HEK293 (cell line): Measurements from ENCODE around the gene AMOTL1.

ENCODE experiments used
- CTCF ChIA-PET: fragments of 350-600 bp; formaldehyde crosslinking; extraction: SDS; loops from one replicate; lab custom pipeline; 2021; ENCODE audit warnings: antibody characterized with exemption; lab: Yijun Ruan, JAX
- POLR2A ChIA-PET: fragments of 300-600 bp; formaldehyde crosslinking; extraction: SDS; loops from one replicate; lab custom pipeline; 2020; ENCODE audit warnings: antibody characterized with exemption, inconsistent platforms; lab: Yijun Ruan, JAX
- H3K27ac ChIP-seq: fragments of 200-500 bp; sonication (Bioruptor generic); 2 replicates; pipeline ENCODE4 v1.5.1; 2014; ENCODE audit warnings: low read depth, low read length, control low read depth, inconsistent platforms; ENCODE audit errors: extremely low read depth
- H3K36me3 ChIP-seq, 2 experiments: fragments of 200-500 bp in 1 of 2; sonication (Bioruptor generic) in 1 of 2; 1 replicate in 1 of 2; 2 replicates in 1 of 2; pipeline ENCODE4 v1.5.1; 2014 to 2017; ENCODE audit warnings: inconsistent platforms in 2 of 2, low read length in 2 of 2; ENCODE audit not compliant: control insufficient read depth in 2 of 2, insufficient read depth in 1 of 2
- H3K4me1 ChIP-seq: fragments of 200-500 bp; sonication (Bioruptor generic); 2 replicates; pipeline ENCODE4 v1.5.1; 2014; ENCODE audit warnings: mild to moderate bottlenecking, low read length, inconsistent platforms; ENCODE audit not compliant: control insufficient read depth, insufficient read depth
- H3K4me3 ChIP-seq: 2 replicates; pipeline ENCODE4 v1.5.1; 2011; ENCODE audit warnings: low read depth, mild to moderate bottlenecking, control low read depth, low read length, moderate library complexity
- H3K9me3 ChIP-seq: fragments of 200-500 bp; sonication (Bioruptor generic); 2 replicates; pipeline ENCODE4 v1.5.1; 2014; ENCODE audit warnings: low read depth, low read length, inconsistent platforms; ENCODE audit not compliant: control insufficient read depth, insufficient read depth
- GFI1B ChIP-seq: fragments of 450-650 bp; formaldehyde crosslinking; IDR thresholded peaks from 2 replicates; pipeline ENCODE4 v1.5.1; 2016; ENCODE audit warnings: missing biosample characterization, missing genetic modification characterization
- HIC1 ChIP-seq: fragments of 450-650 bp; formaldehyde crosslinking; IDR thresholded peaks from 2 replicates; pipeline ENCODE4 v1.5.1; 2016; ENCODE audit warnings: missing biosample characterization, missing genetic modification characterization
- HOXC10 ChIP-seq: sonication (generic); formaldehyde crosslinking; IDR thresholded peaks from 2 replicates; pipeline ENCODE4 v1.8.1; 2023; ENCODE audit warnings: mild to moderate bottlenecking, missing genetic modification reagents
- HOXD13 ChIP-seq: sonication (generic); formaldehyde crosslinking; IDR thresholded peaks from 2 replicates; pipeline ENCODE4 v1.8.0; 2022; ENCODE audit warnings: missing genetic modification reagents, borderline replicate concordance
- MYNN ChIP-seq: fragments of 450-650 bp; formaldehyde crosslinking; IDR thresholded peaks from 2 replicates; pipeline ENCODE4 v1.5.1; 2016; ENCODE audit warnings: missing biosample characterization, missing genetic modification characterization, borderline replicate concordance
- SETDB1 ChIP-seq: IDR thresholded peaks from one replicate; pipeline ENCODE4 v1.6.1; 2017; ENCODE audit warnings: mild to moderate bottlenecking, low read length, moderate library complexity, mixed read lengths; ENCODE audit not compliant: insufficient read length
- TCF7L2 ChIP-seq: IDR thresholded peaks from 2 replicates; pipeline ENCODE4 v1.6.1; 2011; ENCODE audit warnings: low read depth, mild to moderate bottlenecking, inconsistent platforms, low read length, moderate library complexity, borderline replicate concordance
- TRIM28 ChIP-seq: IDR thresholded peaks from 2 replicates; pipeline ENCODE4 v1.6.1; 2011; ENCODE audit warnings: low read length, control low read depth, borderline replicate concordance
- ZBTB20 ChIP-seq: fragments of 450-650 bp; formaldehyde crosslinking; IDR thresholded peaks from 2 replicates; pipeline ENCODE4 v1.5.1; 2016; ENCODE audit warnings: missing biosample characterization, missing genetic modification characterization
- ZBTB8A ChIP-seq: fragments of 450-650 bp; formaldehyde crosslinking; IDR thresholded peaks from 2 replicates; pipeline ENCODE4 v1.5.1; 2016; ENCODE audit warnings: missing biosample characterization, missing genetic modification characterization
- ZFP69B ChIP-seq: fragments of 450-650 bp; formaldehyde crosslinking; IDR thresholded peaks from 2 replicates; pipeline ENCODE4 v1.5.1; 2016; ENCODE audit warnings: missing biosample characterization, missing genetic modification characterization
- ZNF121 ChIP-seq: fragments of 450-650 bp; formaldehyde crosslinking; IDR thresholded peaks from 2 replicates; pipeline ENCODE4 v1.5.1; 2016; ENCODE audit warnings: missing biosample characterization, missing genetic modification characterization
- ZNF132 ChIP-seq: fragments of 450-650 bp; formaldehyde crosslinking; IDR thresholded peaks from 2 replicates; pipeline ENCODE4 v1.5.1; 2017; ENCODE audit warnings: missing biosample characterization, missing genetic modification characterization, borderline replicate concordance
- ZNF169 ChIP-seq: fragments of 450-650 bp; formaldehyde crosslinking; IDR thresholded peaks from 2 replicates; pipeline ENCODE4 v1.5.1; 2016; ENCODE audit warnings: missing biosample characterization, missing genetic modification characterization
- ZNF248 ChIP-seq: fragments of 450-650 bp; formaldehyde crosslinking; IDR thresholded peaks from 2 replicates; pipeline ENCODE4 v1.5.1; 2017; ENCODE audit warnings: missing biosample characterization, missing genetic modification characterization
- ZNF266 ChIP-seq: fragments of 450-650 bp; formaldehyde crosslinking; IDR thresholded peaks from 2 replicates; pipeline ENCODE4 v1.5.1; 2016; ENCODE audit warnings: missing biosample characterization, missing genetic modification characterization, low read depth
- ZNF311 ChIP-seq: fragments of 450-650 bp; formaldehyde crosslinking; IDR thresholded peaks from 2 replicates; pipeline ENCODE4 v1.5.1; 2017; ENCODE audit warnings: missing biosample characterization, missing genetic modification characterization, borderline replicate concordance
- ZNF341 ChIP-seq: fragments of 450-650 bp; formaldehyde crosslinking; IDR thresholded peaks from 2 replicates; pipeline ENCODE4; 2016; ENCODE audit warnings: low read depth, missing biosample characterization, missing genetic modification characterization
- ZNF501 ChIP-seq: fragments of 450-650 bp; formaldehyde crosslinking; IDR thresholded peaks from 2 replicates; pipeline ENCODE4 v1.5.1; 2016; ENCODE audit warnings: missing biosample characterization, missing genetic modification characterization
- ZNF514 ChIP-seq: fragments of 450-650 bp; formaldehyde crosslinking; IDR thresholded peaks from 2 replicates; pipeline ENCODE4 v1.5.1; 2016; ENCODE audit warnings: missing biosample characterization, missing genetic modification characterization
- ZNF561 ChIP-seq: fragments of 450-650 bp; IDR thresholded peaks from 2 replicates; pipeline ENCODE4 v1.5.1; 2018; ENCODE audit warnings: missing biosample characterization, missing genetic modification characterization, borderline replicate concordance
- ZNF621 ChIP-seq: fragments of 450-650 bp; formaldehyde crosslinking; IDR thresholded peaks from 2 replicates; pipeline ENCODE4 v1.5.1; 2017; ENCODE audit warnings: missing biosample characterization, missing genetic modification characterization
- ZNF830 ChIP-seq: fragments of 450-650 bp; IDR thresholded peaks from 2 replicates; pipeline ENCODE4 v1.5.0; 2018; ENCODE audit warnings: missing biosample characterization, missing genetic modification characterization, low read depth, mild to moderate bottlenecking, moderate library complexity
- TF ChIP-seq, protein P1 (sequence below): fragments of 450-650 bp; formaldehyde crosslinking; IDR thresholded peaks from 2 replicates; pipeline ENCODE4 v1.5.1; 2017; ENCODE audit warnings: missing biosample characterization, mild to moderate bottlenecking, missing genetic modification characterization, moderate library complexity
- TF ChIP-seq, protein P2 (sequence below): fragments of 450-650 bp; formaldehyde crosslinking; IDR thresholded peaks from 2 replicates; pipeline ENCODE4 v1.5.1; 2016; ENCODE audit warnings: missing biosample characterization, missing genetic modification characterization

The AMOTL1 gene

DNA sequence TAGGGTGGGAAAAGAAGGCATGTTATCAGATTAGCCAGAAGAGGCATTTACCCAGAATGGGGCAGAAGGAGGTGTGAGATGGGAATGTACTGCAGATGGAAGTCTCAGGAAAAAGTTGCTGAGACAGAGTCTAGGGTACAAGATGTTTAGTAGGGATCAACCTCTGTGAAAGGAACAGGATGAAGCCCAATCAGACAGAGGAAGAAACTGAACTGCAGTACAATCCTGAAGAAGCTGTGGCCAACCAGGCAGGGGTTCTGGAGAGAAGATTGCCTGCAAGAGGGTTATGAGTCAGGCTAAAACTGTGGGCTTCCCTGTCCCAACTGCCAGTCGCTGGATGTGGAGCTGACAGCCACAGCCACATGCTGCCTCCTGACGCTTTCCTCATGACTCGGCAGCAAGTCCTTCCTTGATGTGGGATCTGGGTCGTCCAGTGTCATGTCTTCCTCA lies 141.2 kb downstream of the AMOTL1 start:
- POLR2A ChIA-PET: no interaction called here
- no peak overlapping the region for H3K27ac ChIP-seq
- TF ChIP-seq TRIM28 (no peak), ZNF501 (tag by site-specific recombination) (no peak), MYNN (tag by site-specific recombination) (no peak), ZBTB20 (tag by site-specific recombination) (no peak)
- CTCF ChIA-PET: interaction anchor here (1.1 kb wide), 1 partner anchor 11 kb away, joined by 3 read pairs; no protein-coding TSS in a partner anchor
- no peaks in the 10 kb centered on the region for H3K36me3 ChIP-seq
- H3K4me3 ChIP-seq: no peak overlapping the region
- H3K9me3 ChIP-seq: no peaks in the 10 kb centered on the region
- H3K4me1 ChIP-seq: no peaks in the 10 kb centered on the region

DNA sequence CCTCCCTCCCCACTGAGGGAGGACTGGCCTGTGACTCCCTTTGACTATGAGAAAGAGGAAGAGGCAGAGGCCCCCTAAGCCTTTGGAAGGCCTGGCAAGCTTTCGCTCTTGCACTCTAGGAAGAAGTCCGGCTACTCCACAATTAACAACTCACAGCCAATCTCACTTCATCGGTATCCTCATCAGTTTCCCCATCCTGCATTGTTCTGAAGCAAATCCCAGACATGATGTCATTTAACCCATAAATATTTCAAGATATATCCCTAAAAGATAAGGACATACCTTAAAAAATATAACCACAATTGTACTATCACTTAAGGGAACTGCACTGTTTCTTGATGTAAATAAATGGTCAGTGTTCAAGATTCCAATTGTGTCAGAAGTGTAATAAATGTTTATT lies 142.1 kb downstream of the AMOTL1 start:
- H3K36me3 ChIP-seq: no peaks in the 10 kb centered on the region
- ChIA-PET CTCF (interaction anchor here (2.4 kb wide), 1 partner anchor 287 kb away, joined by 9 read pairs; no protein-coding TSS in a partner anchor), POLR2A (no interaction called here)
- H3K4me3 ChIP-seq: no peak overlapping the region
- no peak overlapping the region for H3K27ac ChIP-seq
- no peak for TF ChIP-seq HOXC10 (CRISPR knock-in tag)
- TF ChIP-seq, protein P1, sequence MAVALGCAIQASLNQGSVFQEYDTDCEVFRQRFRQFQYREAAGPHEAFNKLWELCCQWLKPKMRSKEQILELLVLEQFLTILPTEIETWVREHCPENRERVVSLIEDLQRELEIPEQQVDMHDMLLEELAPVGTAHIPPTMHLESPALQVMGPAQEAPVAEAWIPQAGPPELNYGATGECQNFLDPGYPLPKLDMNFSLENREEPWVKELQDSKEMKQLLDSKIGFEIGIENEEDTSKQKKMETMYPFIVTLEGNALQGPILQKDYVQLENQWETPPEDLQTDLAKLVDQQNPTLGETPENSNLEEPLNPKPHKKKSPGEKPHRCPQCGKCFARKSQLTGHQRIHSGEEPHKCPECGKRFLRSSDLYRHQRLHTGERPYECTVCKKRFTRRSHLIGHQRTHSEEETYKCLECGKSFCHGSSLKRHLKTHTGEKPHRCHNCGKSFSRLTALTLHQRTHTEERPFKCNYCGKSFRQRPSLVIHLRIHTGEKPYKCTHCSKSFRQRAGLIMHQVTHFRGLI (tag by site-specific recombination): no peak
- TF ChIP-seq SETDB1: no peak
- H3K9me3 ChIP-seq: no peaks in the 10 kb centered on the region
- H3K4me1 ChIP-seq: no peaks in the 10 kb centered on the region

DNA sequence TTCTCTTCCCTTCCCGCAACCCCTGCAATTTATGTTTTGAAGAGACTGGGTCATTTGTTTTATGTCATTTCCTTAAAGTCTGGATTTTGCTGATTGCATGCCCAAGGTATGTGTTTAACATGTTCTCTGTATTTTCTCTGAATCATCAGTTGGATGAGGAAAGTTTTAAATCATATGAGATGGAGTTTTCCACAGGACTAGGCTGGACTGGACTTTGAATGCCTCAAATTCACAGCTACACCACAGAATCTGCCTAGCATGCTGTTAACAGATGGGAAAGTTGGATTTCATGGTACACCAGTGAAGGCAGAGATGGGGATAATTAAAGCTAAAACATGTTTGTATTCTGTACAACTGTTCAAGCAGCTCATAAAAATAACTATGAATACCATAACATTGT lies 142.6 kb downstream of the AMOTL1 start:
- Histone ChIP-seq H3K36me3 (no peaks in the 10 kb centered on the region), H3K4me1 (no peaks in the 10 kb centered on the region), H3K9me3 (no peaks in the 10 kb centered on the region), H3K4me3 (no peak overlapping the region), H3K27ac (no peak overlapping the region)
- POLR2A ChIA-PET: no interaction called here
- no peak for TF ChIP-seq ZFP69B
- TF ChIP-seq ZNF266 (tag by site-specific recombination): no peak
- TF ChIP-seq ZNF169 (tag by site-specific recombination): no peak
- TF ChIP-seq, protein P2, sequence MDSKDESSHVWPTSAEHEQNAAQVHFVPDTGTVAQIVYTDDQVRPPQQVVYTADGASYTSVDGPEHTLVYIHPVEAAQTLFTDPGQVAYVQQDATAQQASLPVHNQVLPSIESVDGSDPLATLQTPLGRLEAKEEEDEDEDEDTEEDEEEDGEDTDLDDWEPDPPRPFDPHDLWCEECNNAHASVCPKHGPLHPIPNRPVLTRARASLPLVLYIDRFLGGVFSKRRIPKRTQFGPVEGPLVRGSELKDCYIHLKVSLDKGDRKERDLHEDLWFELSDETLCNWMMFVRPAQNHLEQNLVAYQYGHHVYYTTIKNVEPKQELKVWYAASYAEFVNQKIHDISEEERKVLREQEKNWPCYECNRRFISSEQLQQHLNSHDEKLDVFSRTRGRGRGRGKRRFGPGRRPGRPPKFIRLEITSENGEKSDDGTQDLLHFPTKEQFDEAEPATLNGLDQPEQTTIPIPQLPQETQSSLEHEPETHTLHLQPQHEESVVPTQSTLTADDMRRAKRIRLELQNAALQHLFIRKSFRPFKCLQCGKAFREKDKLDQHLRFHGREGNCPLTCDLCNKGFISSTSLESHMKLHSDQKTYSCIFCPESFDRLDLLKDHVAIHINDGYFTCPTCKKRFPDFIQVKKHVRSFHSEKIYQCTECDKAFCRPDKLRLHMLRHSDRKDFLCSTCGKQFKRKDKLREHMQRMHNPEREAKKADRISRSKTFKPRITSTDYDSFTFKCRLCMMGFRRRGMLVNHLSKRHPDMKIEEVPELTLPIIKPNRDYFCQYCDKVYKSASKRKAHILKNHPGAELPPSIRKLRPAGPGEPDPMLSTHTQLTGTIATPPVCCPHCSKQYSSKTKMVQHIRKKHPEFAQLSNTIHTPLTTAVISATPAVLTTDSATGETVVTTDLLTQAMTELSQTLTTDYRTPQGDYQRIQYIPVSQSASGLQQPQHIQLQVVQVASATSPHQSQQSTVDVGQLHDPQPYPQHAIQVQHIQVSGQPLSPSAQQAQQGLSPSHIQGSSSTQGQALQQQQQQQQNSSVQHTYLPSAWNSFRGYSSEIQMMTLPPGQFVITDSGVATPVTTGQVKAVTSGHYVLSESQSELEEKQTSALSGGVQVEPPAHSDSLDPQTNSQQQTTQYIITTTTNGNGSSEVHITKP: no peak
- no peak for TF ChIP-seq HIC1
- no peak for TF ChIP-seq ZNF830
- no peak for TF ChIP-seq ZBTB8A (tag by site-specific recombination)
- TF ChIP-seq ZNF248 (tag by site-specific recombination): no peak
- TF ChIP-seq GFI1B (tag by site-specific recombination): no peak
- TF ChIP-seq ZNF621 (tag by site-specific recombination): no peak
- no peak for TF ChIP-seq ZNF341 (tag by site-specific recombination)
- no peak for TF ChIP-seq ZNF311 (tag by site-specific recombination)
- TF ChIP-seq ZNF121 (tag by site-specific recombination): no peak
- no peak for TF ChIP-seq ZNF132 (tag by site-specific recombination)
- no peak for TF ChIP-seq TCF7L2
- no peak for TF ChIP-seq ZNF514 (tag by site-specific recombination)
- no peak for TF ChIP-seq ZNF561 (tag by site-specific recombination)
- no peak for TF ChIP-seq HOXD13 (CRISPR knock-in tag)
- CTCF ChIA-PET: interaction anchor here (0.6 to 2.4 kb wide), 3 partner anchors 13 to 288 kb away, joined by 3 to 9 read pairs (median 3); no protein-coding TSS in a partner anchor
